ENCODE data around the gene LRRK2. TPM values are rescaled to one million over a fixed set of nuclear protein-coding genes. Genes with fewer than 3 reads are reported as not detected.

LRRK2 gene
- total and polyA plus RNA-seq, 2 experiments from 2014 or later = 0.24 TPM; not detected in 1

DNA sequence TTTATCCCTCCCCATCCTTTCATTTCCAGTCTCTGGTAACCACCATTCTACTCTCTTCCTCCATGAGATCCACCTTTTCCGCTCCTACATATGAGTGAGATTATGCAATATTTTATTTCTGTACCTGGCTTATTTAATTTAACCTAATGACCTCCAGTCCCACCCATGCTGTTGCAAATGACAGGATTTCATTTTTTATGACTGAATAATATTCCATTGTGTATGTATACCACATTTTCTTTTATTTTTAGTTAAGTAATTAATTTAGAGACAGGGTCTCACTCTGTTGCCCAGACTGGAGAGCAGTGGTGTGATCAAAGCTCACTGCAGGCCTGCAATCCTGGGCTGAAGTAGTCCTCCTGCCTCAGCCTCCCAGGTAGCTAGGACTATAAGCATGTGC, 2.6 kb downstream of the LRRK2 start:
- Histone ChIP-seq H2AFZ (no peak overlapping the region), H3K79me2 (replicated peaks; ENCODE audit: insufficient read depth) (no peaks in the 10 kb centered on the region), H3K4me3 (no peak overlapping the region), H3K27ac (ENCODE audit: low read depth) (no peak overlapping the region), H3K4me1 (ENCODE audit: insufficient read depth) (peaks cover 6% of the 10 kb centered on the region; the same call in 1 of the 2 replicates), H3K27me3 (ENCODE audit: insufficient read depth) (peaks cover 46% of the 10 kb centered on the region), H3F3A (replicated peaks; ENCODE audit: low read depth) (no peaks in the 10 kb centered on the region), H3K36me3 (ENCODE audit: insufficient read depth) (no peaks in the 10 kb centered on the region), H3K9me2 (ENCODE audit: insufficient read depth) (no peaks in the 10 kb centered on the region), H3K4me2 (no peak overlapping the region), H4K20me1 (replicated peaks; ENCODE audit: insufficient read depth) (no peaks in the 10 kb centered on the region)
- no peak for ATAC-seq
- H3K36me3 Mint-ChIP-seq (ENCODE audit: low read depth) = no peaks in the 10 kb centered on the region
- H3K4me3 Mint-ChIP-seq = no peak overlapping the region
- H3K4me1 Mint-ChIP-seq = peaks cover 11% of the 10 kb centered on the region; the same call in 2 of the 3 replicates
- H3K27ac Mint-ChIP-seq = no peak overlapping the region
- no peak for DNase-seq (ENCODE audit: low spot score)
- TF ChIP-seq CREB1 (CRISPR knock-in tag; IDR thresholded peaks at IDR 0.05; ENCODE audit: low read depth) (no peak), EZH2 (IDR thresholded peaks at IDR 0.05; ENCODE audit: low read depth, unreplicated experiment) (no peak), NANOG (IDR thresholded peaks at IDR 0.05; ENCODE audit: borderline replicate concordance) (no peak), ZNF114 (CRISPR knock-in tag; IDR thresholded peaks at IDR 0.05) (no peak), ZNF331 (CRISPR knock-in tag; IDR thresholded peaks at IDR 0.05; ENCODE audit: low read depth) (no peak), JUNB (IDR thresholded peaks at IDR 0.05; ENCODE audit: unreplicated experiment) (no peak), EZH2phosphoT487 (IDR thresholded peaks at IDR 0.05; ENCODE audit: unreplicated experiment) (no peak), POLR2AphosphoS5 (IDR thresholded peaks at IDR 0.05; ENCODE audit: low read depth) (no peak), STAT1 (IDR thresholded peaks at IDR 0.05; ENCODE audit: unreplicated experiment) (no peak)
- TF ChIP-seq, protein P1, sequence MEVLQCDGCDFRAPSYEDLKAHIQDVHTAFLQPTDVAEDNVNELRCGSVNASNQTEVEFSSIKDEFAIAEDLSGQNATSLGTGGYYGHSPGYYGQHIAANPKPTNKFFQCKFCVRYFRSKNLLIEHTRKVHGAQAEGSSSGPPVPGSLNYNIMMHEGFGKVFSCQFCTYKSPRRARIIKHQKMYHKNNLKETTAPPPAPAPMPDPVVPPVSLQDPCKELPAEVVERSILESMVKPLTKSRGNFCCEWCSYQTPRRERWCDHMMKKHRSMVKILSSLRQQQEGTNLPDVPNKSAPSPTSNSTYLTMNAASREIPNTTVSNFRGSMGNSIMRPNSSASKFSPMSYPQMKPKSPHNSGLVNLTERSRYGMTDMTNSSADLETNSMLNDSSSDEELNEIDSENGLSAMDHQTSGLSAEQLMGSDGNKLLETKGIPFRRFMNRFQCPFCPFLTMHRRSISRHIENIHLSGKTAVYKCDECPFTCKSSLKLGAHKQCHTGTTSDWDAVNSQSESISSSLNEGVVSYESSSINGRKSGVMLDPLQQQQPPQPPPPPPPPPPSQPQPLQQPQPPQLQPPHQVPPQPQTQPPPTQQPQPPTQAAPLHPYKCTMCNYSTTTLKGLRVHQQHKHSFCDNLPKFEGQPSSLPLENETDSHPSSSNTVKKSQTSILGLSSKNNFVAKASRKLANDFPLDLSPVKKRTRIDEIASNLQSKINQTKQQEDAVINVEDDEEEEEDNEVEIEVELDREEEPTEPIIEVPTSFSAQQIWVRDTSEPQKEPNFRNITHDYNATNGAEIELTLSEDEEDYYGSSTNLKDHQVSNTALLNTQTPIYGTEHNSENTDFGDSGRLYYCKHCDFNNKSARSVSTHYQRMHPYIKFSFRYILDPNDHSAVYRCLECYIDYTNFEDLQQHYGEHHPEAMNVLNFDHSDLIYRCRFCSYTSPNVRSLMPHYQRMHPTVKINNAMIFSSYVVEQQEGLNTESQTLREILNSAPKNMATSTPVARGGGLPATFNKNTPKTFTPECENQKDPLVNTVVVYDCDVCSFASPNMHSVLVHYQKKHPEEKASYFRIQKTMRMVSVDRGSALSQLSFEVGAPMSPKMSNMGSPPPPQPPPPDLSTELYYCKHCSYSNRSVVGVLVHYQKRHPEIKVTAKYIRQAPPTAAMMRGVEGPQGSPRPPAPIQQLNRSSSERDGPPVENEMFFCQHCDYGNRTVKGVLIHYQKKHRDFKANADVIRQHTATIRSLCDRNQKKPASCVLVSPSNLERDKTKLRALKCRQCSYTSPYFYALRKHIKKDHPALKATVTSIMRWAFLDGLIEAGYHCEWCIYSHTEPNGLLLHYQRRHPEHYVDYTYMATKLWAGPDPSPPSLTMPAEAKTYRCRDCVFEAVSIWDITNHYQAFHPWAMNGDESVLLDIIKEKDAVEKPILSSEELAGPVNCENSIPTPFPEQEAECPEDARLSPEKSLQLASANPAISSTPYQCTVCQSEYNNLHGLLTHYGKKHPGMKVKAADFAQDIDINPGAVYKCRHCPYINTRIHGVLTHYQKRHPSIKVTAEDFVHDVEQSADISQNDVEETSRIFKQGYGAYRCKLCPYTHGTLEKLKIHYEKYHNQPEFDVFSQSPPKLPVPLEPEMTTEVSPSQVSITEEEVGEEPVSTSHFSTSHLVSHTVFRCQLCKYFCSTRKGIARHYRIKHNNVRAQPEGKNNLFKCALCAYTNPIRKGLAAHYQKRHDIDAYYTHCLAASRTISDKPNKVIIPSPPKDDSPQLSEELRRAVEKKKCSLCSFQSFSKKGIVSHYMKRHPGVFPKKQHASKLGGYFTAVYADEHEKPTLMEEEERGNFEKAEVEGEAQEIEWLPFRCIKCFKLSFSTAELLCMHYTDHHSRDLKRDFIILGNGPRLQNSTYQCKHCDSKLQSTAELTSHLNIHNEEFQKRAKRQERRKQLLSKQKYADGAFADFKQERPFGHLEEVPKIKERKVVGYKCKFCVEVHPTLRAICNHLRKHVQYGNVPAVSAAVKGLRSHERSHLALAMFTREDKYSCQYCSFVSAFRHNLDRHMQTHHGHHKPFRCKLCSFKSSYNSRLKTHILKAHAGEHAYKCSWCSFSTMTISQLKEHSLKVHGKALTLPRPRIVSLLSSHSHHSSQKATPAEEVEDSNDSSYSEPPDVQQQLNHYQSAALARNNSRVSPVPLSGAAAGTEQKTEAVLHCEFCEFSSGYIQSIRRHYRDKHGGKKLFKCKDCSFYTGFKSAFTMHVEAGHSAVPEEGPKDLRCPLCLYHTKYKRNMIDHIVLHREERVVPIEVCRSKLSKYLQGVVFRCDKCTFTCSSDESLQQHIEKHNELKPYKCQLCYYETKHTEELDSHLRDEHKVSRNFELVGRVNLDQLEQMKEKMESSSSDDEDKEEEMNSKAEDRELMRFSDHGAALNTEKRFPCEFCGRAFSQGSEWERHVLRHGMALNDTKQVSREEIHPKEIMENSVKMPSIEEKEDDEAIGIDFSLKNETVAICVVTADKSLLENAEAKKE (CRISPR knock-in tag; IDR thresholded peaks at IDR 0.05) = no peak
- TF ChIP-seq, protein P2, sequence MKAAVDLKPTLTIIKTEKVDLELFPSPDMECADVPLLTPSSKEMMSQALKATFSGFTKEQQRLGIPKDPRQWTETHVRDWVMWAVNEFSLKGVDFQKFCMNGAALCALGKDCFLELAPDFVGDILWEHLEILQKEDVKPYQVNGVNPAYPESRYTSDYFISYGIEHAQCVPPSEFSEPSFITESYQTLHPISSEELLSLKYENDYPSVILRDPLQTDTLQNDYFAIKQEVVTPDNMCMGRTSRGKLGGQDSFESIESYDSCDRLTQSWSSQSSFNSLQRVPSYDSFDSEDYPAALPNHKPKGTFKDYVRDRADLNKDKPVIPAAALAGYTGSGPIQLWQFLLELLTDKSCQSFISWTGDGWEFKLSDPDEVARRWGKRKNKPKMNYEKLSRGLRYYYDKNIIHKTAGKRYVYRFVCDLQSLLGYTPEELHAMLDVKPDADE (IDR thresholded peaks at IDR 0.05) = no peak
- TF ChIP-seq, protein P3, sequence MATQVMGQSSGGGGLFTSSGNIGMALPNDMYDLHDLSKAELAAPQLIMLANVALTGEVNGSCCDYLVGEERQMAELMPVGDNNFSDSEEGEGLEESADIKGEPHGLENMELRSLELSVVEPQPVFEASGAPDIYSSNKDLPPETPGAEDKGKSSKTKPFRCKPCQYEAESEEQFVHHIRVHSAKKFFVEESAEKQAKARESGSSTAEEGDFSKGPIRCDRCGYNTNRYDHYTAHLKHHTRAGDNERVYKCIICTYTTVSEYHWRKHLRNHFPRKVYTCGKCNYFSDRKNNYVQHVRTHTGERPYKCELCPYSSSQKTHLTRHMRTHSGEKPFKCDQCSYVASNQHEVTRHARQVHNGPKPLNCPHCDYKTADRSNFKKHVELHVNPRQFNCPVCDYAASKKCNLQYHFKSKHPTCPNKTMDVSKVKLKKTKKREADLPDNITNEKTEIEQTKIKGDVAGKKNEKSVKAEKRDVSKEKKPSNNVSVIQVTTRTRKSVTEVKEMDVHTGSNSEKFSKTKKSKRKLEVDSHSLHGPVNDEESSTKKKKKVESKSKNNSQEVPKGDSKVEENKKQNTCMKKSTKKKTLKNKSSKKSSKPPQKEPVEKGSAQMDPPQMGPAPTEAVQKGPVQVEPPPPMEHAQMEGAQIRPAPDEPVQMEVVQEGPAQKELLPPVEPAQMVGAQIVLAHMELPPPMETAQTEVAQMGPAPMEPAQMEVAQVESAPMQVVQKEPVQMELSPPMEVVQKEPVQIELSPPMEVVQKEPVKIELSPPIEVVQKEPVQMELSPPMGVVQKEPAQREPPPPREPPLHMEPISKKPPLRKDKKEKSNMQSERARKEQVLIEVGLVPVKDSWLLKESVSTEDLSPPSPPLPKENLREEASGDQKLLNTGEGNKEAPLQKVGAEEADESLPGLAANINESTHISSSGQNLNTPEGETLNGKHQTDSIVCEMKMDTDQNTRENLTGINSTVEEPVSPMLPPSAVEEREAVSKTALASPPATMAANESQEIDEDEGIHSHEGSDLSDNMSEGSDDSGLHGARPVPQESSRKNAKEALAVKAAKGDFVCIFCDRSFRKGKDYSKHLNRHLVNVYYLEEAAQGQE (IDR thresholded peaks at IDR 0.05; ENCODE audit: unreplicated experiment) = no peak
- TF ChIP-seq, protein P4, sequence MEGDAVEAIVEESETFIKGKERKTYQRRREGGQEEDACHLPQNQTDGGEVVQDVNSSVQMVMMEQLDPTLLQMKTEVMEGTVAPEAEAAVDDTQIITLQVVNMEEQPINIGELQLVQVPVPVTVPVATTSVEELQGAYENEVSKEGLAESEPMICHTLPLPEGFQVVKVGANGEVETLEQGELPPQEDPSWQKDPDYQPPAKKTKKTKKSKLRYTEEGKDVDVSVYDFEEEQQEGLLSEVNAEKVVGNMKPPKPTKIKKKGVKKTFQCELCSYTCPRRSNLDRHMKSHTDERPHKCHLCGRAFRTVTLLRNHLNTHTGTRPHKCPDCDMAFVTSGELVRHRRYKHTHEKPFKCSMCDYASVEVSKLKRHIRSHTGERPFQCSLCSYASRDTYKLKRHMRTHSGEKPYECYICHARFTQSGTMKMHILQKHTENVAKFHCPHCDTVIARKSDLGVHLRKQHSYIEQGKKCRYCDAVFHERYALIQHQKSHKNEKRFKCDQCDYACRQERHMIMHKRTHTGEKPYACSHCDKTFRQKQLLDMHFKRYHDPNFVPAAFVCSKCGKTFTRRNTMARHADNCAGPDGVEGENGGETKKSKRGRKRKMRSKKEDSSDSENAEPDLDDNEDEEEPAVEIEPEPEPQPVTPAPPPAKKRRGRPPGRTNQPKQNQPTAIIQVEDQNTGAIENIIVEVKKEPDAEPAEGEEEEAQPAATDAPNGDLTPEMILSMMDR (conservative IDR thresholded peaks at IDR 0.05; ENCODE audit: low read depth in 2 of 2) = no peak
- peaks cover 23% of the 10 kb centered on the region for H3K27me3 Mint-ChIP-seq (ENCODE audit: insufficient read depth, low read depth, poor library complexity)
- H3K9me3 Mint-ChIP-seq = no peaks in the 10 kb centered on the region; the same call in 2 of the 3 replicates

All from GM23338 (cell line).